GM21367 (cell line): ENCODE results near the gene CFD.
"Not testable (repeated sequence)": the region's sequence is repeated elsewhere in the genome, so short reads cannot be mapped to it uniquely, and the experiment has no call there.

Experiments used
- ATAC-seq: cut with Tn5 transposase; IDR thresholded peaks from one replicate; pipeline ENCODE4 v1.9.1; 2021; ENCODE audit not compliant: unreplicated experiment

Gene CFD

DNA sequence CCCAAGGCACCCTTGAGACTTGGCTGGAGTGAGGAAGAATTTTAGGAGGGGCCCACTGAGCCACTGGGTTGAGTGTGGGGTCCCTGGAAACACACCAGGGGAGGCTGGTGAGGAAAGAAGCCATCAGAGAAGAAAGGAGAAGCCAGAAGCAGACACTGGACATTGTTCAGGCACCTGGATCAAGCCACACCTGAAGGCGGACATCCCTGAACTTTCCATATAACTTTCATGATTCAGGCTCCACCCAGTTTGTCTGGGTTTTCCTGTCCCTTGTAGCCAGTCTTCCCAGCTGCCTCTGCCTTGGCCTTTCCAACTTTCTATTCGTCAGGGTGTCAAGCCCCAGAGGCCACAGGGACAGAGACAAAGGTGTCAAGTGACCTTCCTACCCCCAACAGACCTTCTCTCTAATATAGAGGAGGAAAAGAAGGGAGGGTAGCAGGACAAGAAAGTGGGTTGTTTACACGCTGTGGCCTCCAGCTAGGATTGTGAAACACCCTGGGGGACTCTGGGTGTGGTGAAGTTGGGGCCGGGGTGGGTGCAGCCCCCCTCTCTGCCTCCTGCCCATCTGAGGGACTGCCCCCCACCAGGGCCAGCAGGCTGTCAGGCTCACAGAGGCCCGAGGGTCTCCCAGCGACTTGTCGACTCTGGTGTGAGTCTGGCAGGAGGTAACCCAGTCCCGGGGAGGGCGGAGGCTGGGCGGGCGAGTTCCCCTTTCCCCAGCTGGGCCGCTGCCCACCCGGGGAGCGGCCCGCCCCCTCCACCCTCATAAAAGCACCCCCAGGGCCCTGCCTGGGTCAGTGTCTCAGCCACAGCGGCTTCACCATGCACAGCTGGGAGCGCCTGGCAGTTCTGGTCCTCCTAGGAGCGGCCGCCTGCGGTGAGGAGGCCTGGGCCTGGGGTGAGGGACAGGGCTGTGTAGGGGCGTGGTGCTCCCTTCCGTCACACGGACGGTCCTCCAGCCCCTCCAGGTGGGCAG lies at the start of gene CFD:
Gene CFD, plus strand, starts transcription at position 797 of the 976 bp plus-strand sequence. Its CDS starts 26 bp downstream, at position 823.
- no peak for ATAC-seq

DNA sequence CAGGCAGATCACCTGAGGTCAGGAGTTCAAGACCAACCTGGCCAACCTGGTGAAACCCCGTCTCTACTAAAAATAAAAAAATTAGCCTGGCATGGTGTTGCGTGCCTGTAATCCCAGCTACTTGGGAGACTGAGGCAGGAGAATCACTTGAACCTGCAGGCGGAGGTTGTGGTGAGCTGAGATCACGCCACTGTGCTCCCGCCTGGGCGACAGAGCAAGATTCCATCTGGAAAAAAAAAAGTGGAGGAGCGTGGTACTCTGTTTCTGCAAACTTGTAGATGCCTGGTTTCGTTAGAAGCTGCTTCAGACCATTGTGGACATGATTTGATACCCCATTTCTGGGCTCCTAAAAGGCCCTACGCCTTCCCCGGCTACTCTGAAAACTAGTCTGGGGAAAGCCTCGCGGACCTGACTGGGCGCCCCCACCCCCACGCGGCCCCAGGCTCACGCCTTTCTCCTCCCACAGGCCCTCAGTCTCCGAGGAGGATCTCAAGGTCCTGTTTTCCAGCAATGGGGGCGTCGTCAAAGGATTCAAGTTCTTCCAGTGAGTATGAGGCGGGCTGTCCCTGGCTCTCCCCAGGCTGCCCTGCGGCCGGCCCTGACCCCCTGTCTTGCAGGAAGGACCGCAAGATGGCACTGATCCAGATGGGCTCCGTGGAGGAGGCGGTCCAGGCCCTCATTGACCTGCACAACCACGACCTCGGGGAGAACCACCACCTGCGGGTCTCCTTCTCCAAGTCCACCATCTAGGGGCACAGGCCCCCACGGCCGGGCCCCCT lies 49.2 kb upstream of the CFD start:
- no peak for ATAC-seq

DNA sequence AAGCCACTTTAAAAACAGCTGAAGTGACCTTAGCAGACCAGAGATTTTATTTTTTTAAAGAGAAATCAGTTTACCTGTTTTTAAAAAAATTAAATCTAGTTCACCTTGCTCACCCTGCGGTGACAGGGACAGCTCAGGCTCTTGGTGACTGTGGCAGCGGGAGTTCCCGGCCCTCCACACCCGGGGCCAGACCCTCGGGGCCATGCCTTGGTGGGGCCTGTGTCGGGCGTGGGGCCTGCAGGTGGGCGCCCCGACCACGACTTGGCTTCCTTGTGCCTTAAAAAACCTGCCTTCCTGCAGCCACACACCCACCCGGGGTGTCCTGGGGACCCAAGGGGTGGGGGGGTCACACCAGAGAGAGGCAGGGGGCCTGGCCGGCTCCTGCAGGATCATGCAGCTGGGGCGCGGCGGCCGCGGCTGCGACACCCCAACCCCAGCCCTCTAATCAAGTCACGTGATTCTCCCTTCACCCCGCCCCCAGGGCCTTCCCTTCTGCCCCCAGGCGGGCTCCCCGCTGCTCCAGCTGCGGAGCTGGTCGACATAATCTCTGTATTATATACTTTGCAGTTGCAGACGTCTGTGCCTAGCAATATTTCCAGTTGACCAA lies 48.5 kb upstream of the CFD start:
- no peak for ATAC-seq

DNA sequence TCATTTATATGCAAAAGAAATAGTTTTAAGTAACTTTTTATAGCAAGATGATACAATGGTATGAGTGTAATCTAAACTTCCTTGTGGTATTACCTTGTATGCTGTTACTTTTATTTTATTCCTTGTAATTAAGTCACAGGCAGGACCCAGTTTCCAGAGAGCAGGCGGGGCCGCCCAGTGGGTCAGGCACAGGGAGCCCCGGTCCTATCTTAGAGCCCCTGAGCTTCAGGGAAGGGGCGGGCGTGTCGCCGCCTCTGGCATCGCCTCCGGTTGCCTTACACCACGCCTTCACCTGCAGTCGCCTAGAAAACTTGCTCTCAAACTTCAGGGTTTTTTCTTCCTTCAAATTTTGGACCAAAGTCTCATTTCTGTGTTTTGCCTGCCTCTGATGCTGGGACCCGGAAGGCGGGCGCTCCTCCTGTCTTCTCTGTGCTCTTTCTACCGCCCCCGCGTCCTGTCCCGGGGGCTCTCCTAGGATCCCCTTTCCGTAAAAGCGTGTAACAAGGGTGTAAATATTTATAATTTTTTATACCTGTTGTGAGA lies 47.9 kb upstream of the CFD start:
- ATAC-seq = no peak

DNA sequence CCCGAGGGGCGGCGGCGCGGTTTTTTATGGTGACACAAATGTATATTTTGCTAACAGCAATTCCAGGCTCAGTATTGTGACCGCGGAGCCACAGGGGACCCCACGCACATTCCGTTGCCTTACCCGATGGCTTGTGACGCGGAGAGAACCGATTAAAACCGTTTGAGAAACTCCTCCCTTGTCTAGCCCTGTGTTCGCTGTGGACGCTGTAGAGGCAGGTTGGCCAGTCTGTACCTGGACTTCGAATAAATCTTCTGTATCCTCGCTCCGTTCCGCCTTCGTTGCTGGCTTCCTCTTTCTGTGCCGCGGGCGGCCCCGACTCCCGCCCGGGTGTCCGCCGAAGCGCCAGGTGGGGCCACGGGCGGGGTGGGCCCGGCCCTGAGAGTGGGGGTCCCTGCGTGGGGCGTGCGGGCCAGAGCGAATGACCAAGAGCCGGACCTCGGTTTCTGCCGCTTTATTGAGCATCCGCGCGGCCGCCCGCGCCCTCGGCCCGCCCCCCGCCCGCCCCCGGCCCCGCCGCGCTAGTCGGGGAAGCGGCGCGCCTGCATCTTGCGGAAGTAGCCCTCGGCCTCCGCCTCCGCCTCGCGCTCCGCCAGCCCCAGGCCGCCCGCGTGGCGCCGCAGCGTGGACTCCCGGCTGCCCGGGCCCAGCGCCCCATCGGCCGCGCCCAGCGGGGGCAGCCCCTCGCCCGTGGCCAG lies 47.3 kb upstream of the CFD start:
- no peak for ATAC-seq

DNA sequence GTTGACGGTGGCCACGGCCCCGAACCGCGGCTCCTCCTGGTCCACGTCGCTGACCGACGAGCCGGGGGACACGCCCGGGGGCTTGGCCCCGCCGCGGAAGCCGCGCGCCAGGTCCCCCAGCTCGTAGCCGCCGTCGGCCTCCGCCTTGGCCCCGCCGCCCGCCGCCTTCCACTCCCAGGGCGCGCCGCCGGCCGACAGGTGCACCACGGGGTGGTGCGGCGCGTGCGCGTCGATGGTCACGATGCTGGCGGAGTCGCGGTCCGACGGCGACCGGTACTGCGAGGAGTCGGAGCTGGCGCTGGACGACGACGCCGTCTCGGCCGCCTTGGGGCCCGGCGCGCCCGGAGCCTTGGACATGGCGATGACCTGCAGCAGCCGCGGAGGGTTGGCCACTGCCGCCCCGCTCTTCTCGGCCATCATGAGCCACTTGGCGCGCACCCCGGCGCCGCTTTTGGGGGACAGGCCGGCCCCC lies 46.7 kb upstream of the CFD start:
- ATAC-seq = no peak

DNA sequence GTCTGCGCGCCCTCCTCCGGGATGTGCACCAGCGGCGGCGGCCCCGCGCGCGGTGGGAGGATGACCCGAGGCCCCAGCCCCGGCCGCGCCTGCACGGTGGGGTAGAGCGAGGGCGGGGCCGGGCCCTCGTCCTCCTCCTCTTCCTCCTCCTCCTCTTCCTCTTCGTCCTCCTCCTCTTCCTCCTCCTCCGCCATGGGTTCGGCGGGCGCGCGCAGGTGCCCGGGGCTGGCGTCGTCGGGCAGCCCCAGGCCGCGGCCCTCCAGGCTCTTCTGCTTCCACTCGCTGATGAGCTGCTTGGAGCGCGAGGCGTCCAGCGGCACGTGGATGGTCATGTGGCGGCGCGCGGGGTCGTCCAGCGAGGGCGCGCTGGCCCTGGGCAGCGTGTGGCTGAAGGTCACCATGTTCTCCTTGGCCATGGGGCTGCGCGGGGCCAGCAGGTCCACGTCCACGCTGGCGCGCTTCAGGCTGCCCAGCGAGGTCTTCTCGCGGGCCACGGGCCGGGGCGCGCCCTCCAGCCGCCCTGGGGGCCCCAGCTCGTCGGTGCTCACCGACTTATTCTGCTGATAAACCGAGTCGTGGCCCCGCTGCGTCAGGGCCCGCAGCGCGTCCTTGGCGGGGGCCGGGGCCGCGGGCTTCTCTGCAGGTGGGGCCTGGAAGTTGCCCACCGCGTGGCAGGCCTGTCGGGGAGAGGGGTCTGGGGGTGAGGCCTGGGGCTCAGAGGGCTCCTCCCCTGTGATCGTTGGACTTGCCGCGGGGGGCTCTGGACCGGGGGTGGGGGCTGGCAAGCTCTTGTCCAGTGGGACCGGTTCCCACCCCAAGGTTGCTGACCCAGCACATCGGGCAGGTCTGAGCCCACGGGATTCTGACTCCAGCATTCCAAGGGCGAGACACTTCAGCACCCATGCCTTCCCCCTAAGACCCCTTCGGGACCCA lies 46.0 kb upstream of the CFD start:
- no peak for ATAC-seq

DNA sequence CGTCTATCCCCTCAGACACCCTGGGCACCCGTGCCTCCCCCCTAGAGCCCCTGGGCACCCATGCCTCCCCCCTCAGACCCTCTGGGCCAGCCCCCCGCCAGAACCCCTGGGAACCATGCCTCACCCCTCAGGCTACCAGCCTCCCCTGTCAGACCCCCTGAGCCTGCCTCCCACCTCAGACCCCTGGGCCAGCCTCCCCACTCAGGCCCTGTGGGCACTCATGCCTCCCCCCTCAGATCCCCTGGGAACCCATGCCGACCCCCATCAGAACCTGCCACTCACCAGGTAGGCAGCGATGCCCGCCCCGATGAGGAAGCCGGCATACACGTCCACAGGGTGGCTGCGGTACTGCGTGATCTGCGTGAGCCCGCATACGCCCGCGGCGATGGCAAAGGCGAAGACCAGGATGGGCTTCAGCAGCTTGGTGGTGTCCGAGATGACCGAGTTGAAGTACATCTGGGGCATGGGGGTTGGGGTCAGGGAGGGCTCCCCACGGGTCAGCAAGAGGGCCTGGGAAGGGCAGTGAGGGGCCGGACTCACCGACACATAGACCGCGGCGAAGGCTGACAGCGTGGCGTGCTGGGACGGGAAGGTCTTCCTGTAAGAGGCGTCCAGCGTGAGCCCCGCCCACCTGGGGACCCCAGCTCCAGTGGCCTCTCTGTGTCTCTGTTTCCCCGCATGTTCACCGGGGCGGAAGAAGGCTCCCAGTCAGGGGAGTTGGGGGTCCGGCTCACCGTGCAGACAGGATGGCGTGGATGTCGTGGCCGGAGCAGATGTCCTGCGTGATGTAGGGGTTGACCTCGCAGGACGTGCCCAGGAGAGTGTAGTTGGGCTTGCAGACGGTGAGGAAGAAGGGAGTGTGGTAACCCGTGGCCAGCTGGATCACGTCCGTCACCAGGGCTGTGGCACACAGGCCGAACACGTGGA lies 45.0 kb upstream of the CFD start:
- no peak for ATAC-seq

DNA sequence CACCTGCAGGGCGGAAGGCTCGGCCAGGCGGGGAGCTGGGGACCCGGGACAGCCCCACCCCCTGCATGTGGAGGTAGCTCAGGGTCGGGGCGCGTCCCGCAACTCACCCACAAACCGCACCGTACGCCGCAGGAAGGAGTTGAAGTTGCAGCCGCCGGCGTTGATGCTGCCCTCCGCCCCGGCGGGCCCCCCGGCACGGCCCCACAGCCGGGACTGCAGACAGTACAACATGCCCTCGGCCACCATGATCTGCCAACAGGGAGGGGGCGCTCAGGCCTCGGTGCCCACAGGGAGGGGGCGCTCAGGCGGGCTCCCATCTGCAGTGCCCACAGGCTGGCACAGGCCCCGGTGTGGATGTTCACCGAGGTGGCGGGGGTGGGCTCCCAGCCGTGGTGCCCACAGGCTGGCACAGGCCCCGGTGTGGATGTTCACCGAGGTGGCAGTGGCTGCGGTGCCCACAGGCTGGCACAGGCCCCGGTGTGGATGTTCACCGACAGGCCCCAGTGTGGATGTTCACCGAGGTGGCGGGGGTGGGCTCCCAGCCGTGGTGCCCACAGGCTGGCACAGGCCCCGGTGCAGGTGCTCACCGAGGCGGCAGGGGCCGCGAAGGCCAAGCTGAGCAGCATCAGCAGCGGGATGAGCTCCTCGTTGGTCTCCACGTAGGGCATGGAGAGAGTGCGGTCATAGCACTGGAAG lies 44.2 kb upstream of the CFD start:
- no peak for ATAC-seq

DNA sequence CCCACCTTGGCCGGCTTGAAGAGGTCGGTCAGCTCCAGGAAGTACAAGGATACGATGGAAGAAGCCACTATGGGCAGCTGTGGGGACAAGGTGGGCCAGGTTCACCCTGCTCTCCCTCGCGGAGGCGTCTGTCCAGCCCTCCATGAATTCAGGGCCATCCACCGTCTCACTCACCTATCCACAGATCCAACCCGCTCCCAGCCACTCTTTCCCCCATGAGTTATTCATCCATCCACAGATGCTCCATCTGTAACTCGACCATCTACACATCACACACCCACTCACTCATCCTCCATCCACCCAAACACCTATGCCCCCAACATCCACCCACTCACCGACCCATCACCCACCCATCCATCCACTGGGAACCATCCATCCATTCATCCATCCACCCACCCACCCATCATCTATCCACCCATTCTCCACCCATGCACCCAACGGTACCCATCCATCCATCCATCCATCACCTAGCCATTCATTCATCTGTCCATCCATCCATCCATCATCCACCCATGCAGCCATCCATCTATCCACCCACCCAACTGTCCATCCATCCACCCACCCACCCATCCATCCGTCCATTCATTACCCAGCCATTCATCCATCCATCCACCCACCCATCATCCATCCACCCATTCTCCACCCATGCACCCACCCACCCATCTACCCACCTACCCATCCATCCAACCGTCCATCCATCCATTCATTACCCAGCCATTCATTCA lies 43.5 kb upstream of the CFD start:
- ATAC-seq = no peak

DNA sequence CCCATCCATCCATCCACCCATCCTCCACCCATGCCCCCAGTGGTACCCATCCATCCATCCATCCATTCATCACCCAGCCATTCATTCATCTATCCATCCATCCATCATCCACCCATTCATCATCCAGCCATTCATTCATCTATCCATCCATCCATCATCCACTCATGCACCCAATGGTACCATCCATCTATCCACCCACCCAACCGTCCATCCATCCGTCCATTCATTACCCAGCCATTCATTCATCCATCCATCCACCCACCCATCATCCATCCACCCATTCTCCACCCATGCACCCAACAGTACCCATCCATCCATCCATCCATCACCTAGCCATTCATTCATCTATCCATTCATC lies 43.0 kb upstream of the CFD start:
- ATAC-seq = no peak

DNA sequence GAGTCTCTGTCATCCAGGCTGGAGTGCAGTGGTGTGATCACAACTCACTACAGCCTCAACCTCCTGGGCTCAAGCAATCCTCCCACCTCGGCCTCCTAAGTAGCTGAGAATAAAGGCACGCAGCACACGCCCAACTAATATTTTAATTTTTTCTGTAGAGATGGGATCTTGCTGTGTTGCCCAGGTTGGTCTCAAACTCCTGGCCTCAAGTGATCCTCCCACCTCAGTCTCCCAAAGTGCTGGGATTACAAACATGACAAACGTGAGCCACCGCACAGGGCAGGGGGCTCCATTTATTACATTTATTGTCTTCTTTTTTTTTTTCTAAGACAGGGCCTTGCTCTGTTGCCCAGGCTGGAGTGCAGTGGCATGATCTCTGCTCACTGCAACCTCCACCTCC lies 39.3 kb upstream of the CFD start:
- not testable (repeated sequence) for ATAC-seq

DNA sequence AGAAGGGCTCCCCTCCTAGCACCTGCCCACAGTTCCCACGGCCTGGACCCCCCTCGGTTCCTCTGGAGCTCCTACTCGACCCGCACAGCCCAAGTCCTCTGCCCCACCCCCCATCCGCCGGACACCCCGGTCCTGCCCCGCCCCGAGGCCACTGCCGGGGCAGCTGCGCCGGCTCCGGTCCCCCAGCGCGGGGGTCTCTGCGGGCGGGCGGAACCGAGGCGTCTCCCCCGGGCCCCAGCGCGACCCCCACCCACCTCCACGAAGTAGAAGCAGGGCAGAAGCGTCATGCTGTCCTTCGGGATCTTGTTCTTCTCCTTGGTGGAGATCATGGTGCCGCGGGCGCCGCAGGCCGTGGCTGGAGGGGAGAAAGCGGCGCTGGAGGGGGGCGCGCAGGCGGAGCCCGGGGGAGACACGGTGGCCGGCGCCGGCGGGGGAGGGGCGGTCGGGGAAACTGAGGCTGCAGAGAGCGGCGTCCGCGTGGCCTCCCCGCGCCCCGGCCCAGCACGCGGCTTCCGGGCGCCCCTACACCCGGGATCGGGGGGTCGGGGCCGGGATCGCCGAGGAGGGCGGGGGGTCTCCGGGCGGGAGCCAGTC lies 38.1 kb upstream of the CFD start:
- ATAC-seq = no peak

DNA sequence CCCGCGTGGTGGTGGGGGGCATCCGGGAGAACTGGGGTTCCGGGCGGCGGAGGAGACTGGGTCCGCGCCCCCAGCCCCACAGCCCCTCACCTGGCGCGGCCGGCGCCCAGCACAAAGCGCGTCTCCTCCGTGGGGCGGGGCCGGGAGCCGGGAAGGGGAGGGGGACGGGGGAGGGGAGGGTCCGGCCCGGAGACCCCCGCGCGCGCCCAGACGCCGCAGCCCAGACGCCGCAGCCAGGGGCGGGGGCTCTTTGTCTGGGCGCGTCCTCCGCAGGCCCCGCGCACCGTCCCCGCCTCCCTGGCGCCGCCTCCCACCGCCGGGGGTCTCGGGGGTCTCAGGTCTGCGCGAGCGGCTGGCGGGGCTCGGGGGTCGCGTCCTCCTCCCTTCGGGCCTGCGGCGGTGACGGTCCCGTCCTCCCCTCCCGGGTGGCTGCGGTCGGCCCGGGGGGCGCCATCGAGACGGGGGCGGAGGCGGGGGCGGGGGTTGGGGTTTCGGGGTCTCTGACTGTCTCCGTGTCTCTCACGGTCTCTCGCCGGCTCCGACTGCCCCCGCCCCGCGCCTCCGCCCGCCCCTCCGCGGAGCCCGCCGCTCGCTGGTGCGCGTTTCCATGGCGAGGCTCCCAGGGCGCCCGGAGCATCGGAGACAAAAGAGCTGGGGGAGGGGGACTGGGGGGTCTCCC lies 37.5 kb upstream of the CFD start, which contains the start of gene PLPPR3:
Gene PLPPR3, minus strand, starts transcription at position 131 of the 679 bp plus-strand sequence. CDS start 396 bp downstream, outside the sequence.
- no peak for ATAC-seq

DNA sequence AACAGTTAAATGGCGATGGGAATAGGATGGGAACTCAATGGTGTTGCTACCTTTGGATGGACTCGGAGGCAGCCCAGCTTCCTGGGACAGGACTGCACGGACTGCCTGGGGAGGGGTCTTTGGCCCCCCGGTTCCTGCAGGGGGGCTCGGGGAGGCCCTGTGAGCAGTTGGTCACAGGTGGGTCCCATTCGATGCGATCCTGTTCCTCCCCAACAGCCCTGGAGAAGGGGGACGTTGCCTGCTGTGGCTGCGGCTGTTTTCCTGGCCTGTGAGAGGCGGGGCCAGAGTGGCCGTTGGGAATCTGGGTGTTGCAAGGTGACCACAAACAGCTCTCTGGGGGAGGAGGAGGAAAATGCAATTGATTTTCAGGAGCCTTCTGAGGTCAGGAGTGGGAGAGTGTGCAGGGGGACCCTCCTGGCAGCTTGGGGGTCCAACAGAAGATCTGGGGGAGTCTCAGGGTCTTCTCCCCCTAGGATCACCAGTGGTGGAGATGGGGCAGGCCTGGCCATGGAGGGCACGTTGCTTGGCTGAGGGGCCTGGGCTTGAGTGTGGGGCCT lies 35.8 kb upstream of the CFD start:
- ATAC-seq = no peak

DNA sequence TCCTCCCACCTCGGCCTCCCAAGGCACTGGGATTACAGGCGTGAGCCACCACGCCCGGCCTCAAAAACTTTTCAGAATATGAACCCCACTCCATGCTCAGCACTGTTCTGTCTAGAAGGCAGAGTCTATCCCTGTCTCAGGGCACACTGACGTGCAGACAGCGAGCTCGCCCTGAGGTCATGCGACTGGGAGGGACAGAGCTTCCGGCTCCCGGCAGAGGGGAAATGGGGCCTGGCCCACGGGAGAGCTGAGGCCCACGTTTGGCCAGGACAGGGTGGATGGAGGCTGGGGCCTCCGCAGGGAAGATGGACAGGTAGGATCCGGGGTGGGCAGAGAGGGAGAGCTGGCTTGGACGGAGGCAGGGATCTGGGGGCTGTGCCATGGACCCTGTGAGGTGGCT lies 34.6 kb upstream of the CFD start:
- no peak for ATAC-seq
